ENCODE data around the gene SYTL3.

GRCh38 chr6:158662607-158662953 is 12.7 kb downstream of the SYTL3 start:
- no peak for TF ChIP-seq CTCF (IDR thresholded peaks at IDR 0.05; ENCODE audit: low read depth, low read length, poor library complexity, severe bottlenecking)
- no peak for TF ChIP-seq EZH2phosphoT487 (IDR thresholded peaks at IDR 0.05; ENCODE audit: borderline replicate concordance, low read length)

Measured in DOHH2 (cell line).